ENCODE results near the gene ANO10.

- TF ChIP-seq EP300 (conservative IDR thresholded peaks at IDR 0.05; ENCODE audit: poor library complexity, severe bottlenecking) (no peak), CTCF (IDR thresholded peaks at IDR 0.05; ENCODE audit: poor library complexity, severe bottlenecking) (no peak)
These were observed 125.0 kb downstream of the ANO10 start for GRCh38 chr3:43496740-43497375.

Measured in neural cell (in vitro differentiated cells).